ENCODE data around the gene TTC23.

The TTC23 gene

GRCh38 chr15:99100245-99101173 lies 148.9 kb downstream of the TTC23 start:
- DNase-seq, result no peak

DNA sequence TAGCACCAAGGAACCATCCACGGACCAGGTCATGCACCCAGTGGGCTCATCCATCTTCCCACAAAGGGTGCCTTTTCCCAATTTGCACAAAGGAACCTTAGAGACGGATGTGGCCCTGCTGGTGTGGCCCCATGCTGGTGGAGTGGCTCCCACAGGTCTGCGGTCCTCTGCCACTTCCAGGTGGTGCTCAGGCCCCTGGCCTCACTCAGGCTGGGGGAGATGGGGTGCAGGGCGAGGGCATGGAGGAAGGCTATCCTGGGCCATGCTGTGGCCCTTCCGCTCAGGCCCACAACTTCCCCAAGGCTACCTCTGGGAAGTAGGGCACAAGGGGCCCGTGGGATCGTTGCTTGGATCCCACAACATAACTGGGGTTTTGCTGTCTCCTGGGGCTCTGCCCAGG lies 149.7 kb downstream of the TTC23 start:
- no peak for DNase-seq

DNA sequence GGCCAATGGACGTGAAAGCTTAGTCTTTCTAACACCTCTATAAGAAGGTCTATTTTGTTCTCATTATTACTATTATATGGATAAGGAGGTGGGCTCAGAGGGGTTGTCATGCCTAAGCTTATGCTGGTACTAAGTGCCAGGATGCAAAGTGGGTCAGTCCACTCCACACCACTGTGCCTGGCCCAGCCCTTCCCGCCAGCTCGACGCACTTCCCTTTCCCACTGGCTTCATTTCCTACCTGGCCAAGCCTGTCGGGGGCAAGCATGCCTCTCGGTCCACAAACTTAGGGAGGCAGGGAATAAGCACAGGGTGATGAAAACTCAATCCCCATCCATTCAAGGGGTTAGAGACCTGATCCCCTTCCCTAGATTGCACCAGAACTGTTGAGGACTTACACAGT lies 150.4 kb downstream of the TTC23 start:
- no peak for DNase-seq

- DNase-seq, result no peak
These were observed 151.0 kb downstream of the TTC23 start for GRCh38 chr15:99098426-99098825.

DNA sequence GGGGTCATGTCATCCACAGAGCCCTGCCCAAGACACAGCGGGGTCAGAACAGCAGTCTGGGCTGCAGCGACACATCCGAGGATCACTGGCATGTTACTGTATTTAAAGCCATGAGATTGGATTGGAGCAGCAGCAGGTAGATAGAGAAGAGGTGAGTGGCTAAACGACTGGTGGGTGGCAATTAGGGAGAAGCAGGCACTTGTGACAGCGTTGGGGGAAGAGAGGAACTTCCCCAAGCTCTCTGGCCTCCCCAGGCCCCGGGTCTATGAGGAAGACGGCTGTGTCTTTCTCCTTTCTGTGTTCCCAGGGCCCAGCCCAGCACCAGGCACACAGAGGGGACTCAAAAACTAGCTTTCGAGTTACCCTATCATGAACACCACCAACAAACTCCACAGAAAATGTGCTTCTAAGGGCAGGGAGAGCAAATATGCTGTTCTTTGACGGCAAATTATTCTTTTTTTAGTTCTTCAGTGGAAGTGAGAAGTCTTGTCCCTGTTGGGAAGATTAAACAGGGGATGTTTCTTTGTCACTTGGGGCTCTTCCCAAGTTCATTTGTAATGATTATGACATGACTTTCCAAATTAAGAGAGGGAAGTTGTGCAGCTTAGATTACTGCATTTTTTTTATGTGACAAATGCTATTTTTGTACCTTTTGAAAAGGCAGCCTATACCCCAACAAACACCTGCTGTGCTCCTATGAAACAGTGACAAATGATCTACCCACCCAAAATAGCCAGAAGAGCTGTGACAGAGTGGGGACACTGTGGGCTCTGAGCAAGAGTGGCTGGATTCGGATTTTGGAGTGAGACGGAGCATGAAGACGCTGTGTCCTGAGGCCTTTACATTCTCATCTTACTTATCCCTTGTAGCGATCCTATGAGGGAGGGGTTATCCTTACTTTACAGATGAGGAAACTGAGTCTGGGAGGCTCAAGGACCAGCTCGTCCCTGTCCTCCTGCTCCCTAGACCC lies 151.7 kb downstream of the TTC23 start:
- DNase-seq, result no peak

- DNase-seq, result no peak
These were observed 152.4 kb downstream of the TTC23 start for GRCh38 chr15:99096894-99097426.

DNA sequence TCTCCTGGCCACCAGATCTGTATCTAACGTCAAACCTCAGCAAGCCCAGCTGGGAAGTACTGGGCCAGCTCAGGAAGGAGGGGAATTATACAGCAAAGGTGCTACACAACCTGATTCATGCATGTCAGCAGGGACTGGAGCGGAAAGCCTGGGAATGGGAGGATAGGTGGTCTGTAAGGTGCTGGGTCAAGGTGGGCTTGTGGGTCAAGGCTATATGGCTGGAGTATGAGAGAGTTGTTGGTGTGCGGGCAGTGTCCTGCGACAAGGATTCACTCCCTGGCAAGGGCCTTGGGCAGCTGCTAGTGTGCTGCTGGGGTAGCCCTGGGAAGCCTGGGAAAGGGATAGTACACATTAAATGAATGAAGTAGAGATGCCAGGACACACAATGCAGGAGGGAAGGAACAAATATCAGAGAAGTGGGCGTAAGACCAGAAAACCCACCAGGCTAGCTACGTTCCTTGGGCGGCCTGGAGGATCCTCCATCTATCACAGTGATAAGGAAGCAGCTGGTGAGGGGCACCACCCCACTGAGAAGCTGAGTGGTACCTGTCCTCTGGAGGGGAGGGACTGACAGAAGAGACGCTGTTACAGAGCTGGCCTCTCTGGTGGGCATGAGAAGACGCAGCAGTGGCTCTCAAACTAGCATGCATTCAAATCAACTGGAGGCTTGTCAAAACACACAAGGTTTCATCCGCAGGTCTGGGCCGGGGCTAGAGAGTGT lies 153.0 kb downstream of the TTC23 start:
- DNase-seq, result no peak

- DNase-seq, result no peak
These were observed 153.8 kb downstream of the TTC23 start for GRCh38 chr15:99095626-99096025.

DNA sequence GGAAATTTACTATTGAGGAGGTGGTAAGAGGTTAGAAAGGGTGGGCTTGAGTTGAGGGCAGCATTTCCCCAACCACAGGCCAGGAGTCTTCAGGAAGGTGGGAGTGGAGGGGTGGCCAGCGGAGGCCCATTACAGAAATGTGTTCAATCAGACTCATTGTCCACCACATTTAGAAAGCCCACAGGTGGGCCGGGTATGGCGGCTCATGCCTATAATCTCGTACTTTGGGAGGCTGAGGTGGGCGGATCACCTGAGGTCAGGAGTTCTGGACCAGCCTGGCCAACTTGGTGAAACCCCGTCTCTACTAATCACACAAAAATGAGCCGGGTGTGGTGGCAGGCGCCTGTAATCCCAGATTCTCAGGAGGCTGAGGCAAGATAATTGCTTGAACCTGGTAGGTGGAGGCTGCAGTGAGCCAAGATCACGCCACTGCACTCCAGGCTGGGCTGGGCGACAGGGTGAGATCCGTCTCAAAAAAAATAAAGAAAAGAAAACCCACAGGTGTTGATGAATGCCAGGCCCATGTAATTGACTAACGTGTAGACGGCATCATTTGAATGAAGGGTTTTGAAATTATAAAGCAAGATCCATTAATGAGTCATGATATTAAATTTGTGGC lies 156.7 kb downstream of the TTC23 start:
- no peak for DNase-seq

GRCh38 chr15:99090938-99091337 lies 158.4 kb downstream of the TTC23 start:
- DNase-seq, result no peak

- no peak for DNase-seq
These were observed 159.2 kb downstream of the TTC23 start for GRCh38 chr15:99090011-99090699.

DNA sequence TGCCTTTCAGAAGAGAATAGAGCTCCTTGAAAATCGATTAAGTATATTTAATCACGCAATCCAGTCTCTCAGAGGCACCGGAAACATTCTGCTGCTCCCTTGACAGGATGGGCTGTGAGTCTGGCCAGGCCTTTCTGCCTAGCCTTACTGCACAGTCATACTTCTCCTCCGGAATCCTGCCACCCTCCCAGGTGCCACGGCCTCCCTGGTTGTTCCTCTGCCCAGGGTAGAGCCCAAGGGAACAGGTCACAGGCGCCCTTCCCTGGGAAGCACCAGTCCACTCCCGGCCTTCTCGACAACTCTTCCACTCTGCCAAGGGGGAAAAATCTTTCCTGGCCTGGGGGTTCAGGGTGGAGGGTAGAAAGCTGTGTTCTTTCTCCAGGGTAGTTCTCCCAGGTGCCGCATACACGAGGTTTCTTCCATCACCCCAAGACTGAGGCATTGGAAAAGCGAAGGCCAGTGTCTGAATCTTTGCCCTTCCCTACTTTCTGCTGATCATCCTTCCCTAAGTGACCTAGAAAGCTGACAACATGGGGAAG lies 161.9 kb downstream of the TTC23 start:
- no peak for DNase-seq

DNA sequence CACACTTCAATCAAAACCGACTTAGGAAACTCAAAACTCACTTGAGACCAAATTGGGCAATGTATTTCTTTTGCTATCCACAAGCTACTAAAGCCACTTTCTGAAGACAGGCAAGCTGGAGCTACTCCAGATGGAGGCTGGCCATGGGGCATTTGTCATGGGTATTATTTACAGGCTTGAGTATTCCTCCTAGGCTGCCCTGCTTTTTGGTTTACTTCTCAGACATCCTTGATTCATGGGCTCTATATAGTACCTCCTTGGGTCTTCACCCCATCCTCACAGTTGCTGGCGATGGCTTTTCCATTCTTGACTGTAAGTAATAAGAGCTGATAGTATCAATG lies 163.1 kb downstream of the TTC23 start:
- no peak for DNase-seq
